Mammary epithelial cell (primary cell): ENCODE data around the gene GPBP1.
"Not testable (repeated sequence)": the region's sequence is repeated elsewhere in the genome, so short reads cannot be mapped to it uniquely, and the experiment has no call there.

Source experiments
- CTCF ChIP-seq, 2 donors: IDR thresholded peaks in 1 of 2; conservative IDR thresholded peaks in 1 of 2; 2 replicates each; pipeline ENCODE4 v1.5.1; 2011 to 2012; ENCODE audit warnings: inconsistent platforms in 2 of 2, low read length in 2 of 2, mild to moderate bottlenecking in 2 of 2, control low read depth in 1 of 2, low read depth in 1 of 2; ENCODE audit not compliant: insufficient read depth in 1 of 2; ENCODE audit errors: extremely low read depth in 1 of 2
- EZH2 ChIP-seq: IDR thresholded peaks from 2 replicates; pipeline ENCODE4 v1.6.1; 2012; ENCODE audit warnings: low read length, inconsistent platforms, borderline replicate concordance

GRCh38 chr5:57285084-57285483, 111.2 kb downstream of the GPBP1 start:
- not testable (repeated sequence) for TF ChIP-seq CTCF (conservative IDR thresholded peaks at IDR 0.05 in 1 of 2, IDR thresholded peaks at IDR 0.05 in 1 of 2; ENCODE audit: extremely low read depth in 1 of 2, insufficient read depth in 1 of 2, low read depth in 1 of 2, low read length in 2 of 2); EZH2
